Skeletal muscle tissue (tissue), 4 donors: ENCODE data around the gene PABPN1L. TPM values are rescaled to one million over a fixed set of nuclear protein-coding genes. Genes with fewer than 3 reads are reported as not detected.
A peak's percentile ranks its signal among the peaks of the same experiment; 100 is the strongest.

Experiments
- H3K27ac ChIP-seq: one replicate; pipeline ENCODE4 v1.7.0; 2013; ENCODE audit warnings: mild to moderate bottlenecking, low read depth, low read length, inconsistent platforms
- H3K27me3 ChIP-seq, 3 donors: one replicate each; pipeline ENCODE4 v1.7.0; 2013; ENCODE audit warnings: low read length in 3 of 3; ENCODE audit not compliant: control insufficient read depth in 3 of 3, insufficient read depth in 3 of 3
- H3K36me3 ChIP-seq, 3 donors: one replicate each; pipeline ENCODE4 v1.7.0; 2013; ENCODE audit warnings: low read length in 3 of 3; ENCODE audit not compliant: control insufficient read depth in 3 of 3, insufficient read depth in 3 of 3
- H3K4me1 ChIP-seq, 3 donors: one replicate each; pipeline ENCODE4 v1.7.0; 2013; ENCODE audit warnings: low read length in 3 of 3, mild to moderate bottlenecking in 3 of 3; ENCODE audit not compliant: control insufficient read depth in 3 of 3, insufficient read depth in 3 of 3
- H3K4me3 ChIP-seq, 3 donors: one replicate each; pipeline ENCODE4 v1.7.0; 2013; ENCODE audit warnings: low read length in 3 of 3
- H3K9ac ChIP-seq, 3 donors: one replicate each; pipeline ENCODE4 v1.7.0; 2013; ENCODE audit warnings: low read length in 3 of 3, mild to moderate bottlenecking in 3 of 3, moderate library complexity in 2 of 3, low read depth in 1 of 3
- H3K9me3 ChIP-seq, 3 donors: one replicate each; pipeline ENCODE4 v1.7.0; 2013; ENCODE audit warnings: low read length in 3 of 3; ENCODE audit not compliant: control insufficient read depth in 3 of 3
- total RNA-seq: library from RNA; depleted of rRNA; stranded (reverse); fragments of >200 nt; gene quantifications from one replicate; pipeline ENCODE4 v1.2.3, GENCODE V29; 2014
- donor health status: Osteomylitis.

Gene PABPN1L
- total RNA-seq, 1 donor from 2014 or later: not detected

GRCh38 chr16:88879788-88880055 lies 13.3 kb upstream of the PABPN1L start:
- H3K4me3 ChIP-seq: no peak overlapping the region
- H3K9ac ChIP-seq: no peak overlapping the region
- H3K4me1 ChIP-seq: peaks cover 18 to 29% (median 25%) of the 10 kb centered on the region in 3 donors
- H3K27me3 ChIP-seq: no peaks in the 10 kb centered on the region
- peaks cover 53 to 62% (median 60%) of the 10 kb centered on the region in 3 donors for H3K36me3 ChIP-seq
- no peak overlapping the region for H3K27ac ChIP-seq
- no peaks in the 10 kb centered on the region for H3K9me3 ChIP-seq

GRCh38 chr16:88878967-88879787 lies 12.7 kb upstream of the PABPN1L start:
- Histone ChIP-seq H3K4me3 (no peak overlapping the region), H3K4me1 (peaks cover 13 to 24% (median 20%) of the 10 kb centered on the region in 3 donors), H3K9me3 (no peaks in the 10 kb centered on the region), H3K36me3 (peaks cover 48 to 56% (median 54%) of the 10 kb centered on the region in 3 donors), H3K27me3 (no peaks in the 10 kb centered on the region), H3K27ac (no peak overlapping the region), H3K9ac (no peak overlapping the region)

DNA sequence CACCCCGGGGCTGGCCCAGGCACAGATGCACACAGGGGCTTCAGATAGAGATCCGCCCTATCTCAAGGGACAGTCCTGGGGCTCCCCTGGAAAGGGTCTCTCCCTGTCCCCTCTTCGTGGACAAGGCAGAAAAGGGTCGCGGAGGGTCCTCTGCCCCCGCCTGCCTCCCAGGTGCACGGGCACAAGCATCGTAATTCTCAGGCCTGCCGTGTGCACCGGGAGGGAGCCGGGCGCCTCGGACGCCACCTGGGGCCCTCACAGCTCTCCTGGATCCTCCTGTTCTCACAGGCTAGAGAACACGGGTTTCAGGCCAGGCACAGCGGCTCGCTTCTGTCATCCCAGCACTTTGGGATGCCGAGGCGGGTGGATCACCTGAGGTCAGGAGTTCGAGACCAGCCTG lies 11.9 kb upstream of the PABPN1L start:
- H3K4me3 ChIP-seq: no peak overlapping the region
- no peaks in the 10 kb centered on the region for H3K27me3 ChIP-seq
- H3K9me3 ChIP-seq: no peaks in the 10 kb centered on the region
- H3K9ac ChIP-seq: no peak overlapping the region
- no peak overlapping the region for H3K27ac ChIP-seq
- H3K36me3 ChIP-seq: peaks cover 48 to 54% (median 54%) of the 10 kb centered on the region in 3 donors
- H3K4me1 ChIP-seq: peaks cover 7 to 16% (median 13%) of the 10 kb centered on the region in 3 donors

GRCh38 chr16:88877564-88878289 lies 11.3 kb upstream of the PABPN1L start:
- H3K9me3 ChIP-seq: no peaks in the 10 kb centered on the region
- H3K36me3 ChIP-seq: peaks cover 43 to 53% (median 48%) of the 10 kb centered on the region in 3 donors
- H3K27ac ChIP-seq: no peak overlapping the region
- H3K27me3 ChIP-seq: peaks cover 0 to 4% (median 0%) of the 10 kb centered on the region in 3 donors
- no peak overlapping the region for H3K4me3 ChIP-seq
- no peak overlapping the region for H3K9ac ChIP-seq
- peaks cover under 1 to 9% (median 7%) of the 10 kb centered on the region in 3 donors for H3K4me1 ChIP-seq

- no peak overlapping the region for H3K27ac ChIP-seq
- peaks cover 41 to 46% (median 41%) of the 10 kb centered on the region in 3 donors for H3K36me3 ChIP-seq
- no peak overlapping the region for H3K4me3 ChIP-seq
- no peaks in the 10 kb centered on the region for H3K9me3 ChIP-seq
- peaks cover 0 to 2% (median under 1%) of the 10 kb centered on the region in 3 donors for H3K4me1 ChIP-seq
- no peak overlapping the region for H3K9ac ChIP-seq
- H3K27me3 ChIP-seq: peaks cover 0 to 7% (median 0%) of the 10 kb centered on the region in 3 donors
Observed at GRCh38 chr16:88876942-88877526, 10.6 kb upstream of the PABPN1L start.

GRCh38 chr16:88875703-88876234 lies 9.3 kb upstream of the PABPN1L start:
- Histone ChIP-seq H3K27me3 (peaks cover 0 to 15% (median 0%) of the 10 kb centered on the region in 3 donors), H3K9me3 (no peaks in the 10 kb centered on the region), H3K4me3 (no peak overlapping the region), H3K9ac (no peak overlapping the region), H3K4me1 (peaks cover 0 to 5% (median under 1%) of the 10 kb centered on the region in 3 donors), H3K36me3 (peaks cover 35 to 39% (median 37%) of the 10 kb centered on the region in 3 donors), H3K27ac (no peak overlapping the region)

DNA sequence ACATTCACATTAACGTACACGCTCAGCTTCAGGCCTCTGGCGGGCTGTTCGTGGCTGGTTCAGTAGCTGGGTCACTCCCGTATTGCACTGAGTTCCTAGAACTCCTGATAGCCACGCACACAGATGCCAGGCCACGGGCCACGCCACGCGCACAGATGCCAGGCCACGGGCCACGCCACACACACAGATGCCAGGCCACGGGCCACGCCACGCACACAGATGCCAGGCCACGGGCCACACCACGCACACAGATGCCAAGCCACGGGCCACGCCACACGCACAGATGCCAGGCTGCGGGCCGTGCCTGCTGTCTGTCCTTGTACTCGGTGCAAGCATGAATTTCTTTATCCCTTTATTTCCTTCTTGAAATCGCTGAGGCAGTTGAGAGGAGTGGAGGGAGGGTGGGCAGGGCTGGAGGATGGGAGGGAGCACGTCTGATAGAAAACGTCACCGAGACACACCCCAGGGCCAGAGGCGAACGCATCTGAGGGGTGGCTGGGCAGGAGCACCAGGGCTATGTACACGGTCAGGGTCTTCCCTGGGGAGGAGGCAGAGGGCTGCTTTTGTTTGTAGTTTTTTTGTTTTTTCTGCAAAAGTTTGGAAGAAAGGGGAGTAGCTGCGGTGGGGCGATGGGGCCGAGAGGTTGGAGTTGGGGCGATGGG lies 8.6 kb upstream of the PABPN1L start:
- Histone ChIP-seq H3K9me3 (no peaks in the 10 kb centered on the region), H3K4me1 (peaks cover 0 to 10% (median 5%) of the 10 kb centered on the region in 3 donors), H3K4me3 (no peak overlapping the region), H3K9ac (no peak overlapping the region), H3K27ac (no peak overlapping the region), H3K36me3 (peaks cover 29 to 34% (median 30%) of the 10 kb centered on the region in 3 donors), H3K27me3 (peaks cover 0 to 21% (median 0%) of the 10 kb centered on the region in 3 donors)

DNA sequence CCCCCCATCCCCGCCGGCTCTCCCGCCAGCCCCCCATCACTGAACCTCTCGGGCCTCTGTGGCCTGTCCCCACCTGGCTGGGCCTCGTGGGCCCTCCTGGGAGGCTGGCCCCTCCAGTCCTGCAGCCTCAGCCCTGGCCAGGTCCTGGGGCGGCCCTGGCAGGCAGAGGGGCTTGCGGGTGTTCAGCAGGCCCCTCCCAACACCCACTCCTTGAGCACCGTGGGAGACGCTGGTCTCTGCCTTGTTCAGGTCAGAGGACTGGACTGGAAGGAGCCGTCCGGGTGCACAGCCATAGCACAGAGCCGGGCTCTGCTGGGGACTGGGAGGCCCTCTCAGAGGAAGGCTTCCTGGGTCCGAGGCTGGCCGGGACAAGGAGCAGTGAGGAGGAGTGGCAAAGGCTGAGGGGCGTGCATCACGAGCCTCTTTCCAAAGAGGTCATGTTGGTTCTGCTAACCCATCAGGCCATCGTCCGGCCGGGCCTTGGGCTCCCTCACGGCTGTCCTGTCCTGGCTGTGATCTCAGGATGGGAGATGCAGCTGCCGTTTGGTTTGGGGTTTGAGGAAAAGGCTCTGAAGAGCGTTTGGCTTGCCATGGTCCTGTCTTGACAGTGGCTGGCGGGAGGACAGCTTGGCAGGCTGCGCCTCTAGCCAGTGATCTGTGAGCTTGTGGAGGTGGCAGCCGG lies 6.3 kb upstream of the PABPN1L start:
- Histone ChIP-seq H3K9ac (peak overlapping the region in 1 of 3 donors; percentile 40), H3K27ac (no peak overlapping the region), H3K27me3 (peaks cover 0 to 29% (median 6%) of the 10 kb centered on the region in 3 donors), H3K4me3 (no peak overlapping the region), H3K4me1 (peaks cover 0 to 13% (median 10%) of the 10 kb centered on the region in 3 donors), H3K36me3 (peaks cover 9 to 17% (median 10%) of the 10 kb centered on the region in 3 donors), H3K9me3 (no peaks in the 10 kb centered on the region)
